ENCODE data around the gene DSCAML1. TPM values are rescaled to one million over a fixed set of nuclear protein-coding genes. Genes with fewer than 3 reads are reported as not detected.

Gene DSCAML1
- total RNA-seq, 1 donor from 2014 or later = not detected

GRCh38 chr11:117643606-117644300 lies 153.3 kb downstream of the DSCAML1 start:
- no peak for DNase-seq (ENCODE audit: extremely low read depth, low read depth, low spot score)

DNA sequence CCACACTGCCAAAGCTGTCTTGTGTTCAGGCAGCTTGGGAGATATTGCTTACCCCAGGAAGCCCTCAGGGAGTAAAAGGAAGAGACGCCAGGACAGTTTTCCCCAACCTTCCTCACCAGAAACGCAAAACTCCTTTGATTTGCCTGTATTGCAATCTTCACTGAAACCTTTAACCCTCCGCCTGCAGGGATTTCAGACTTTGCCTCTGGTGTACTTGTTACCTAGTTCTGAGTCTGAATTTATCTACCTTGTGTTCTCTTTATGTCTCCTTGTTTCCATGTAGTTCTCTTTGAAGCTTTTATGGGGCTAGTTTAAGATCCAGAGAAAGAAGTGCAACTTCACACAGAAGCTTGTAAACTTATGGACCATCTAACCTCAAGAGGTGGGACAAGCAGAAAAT lies 154.2 kb downstream of the DSCAML1 start:
- no peak for DNase-seq (ENCODE audit: extremely low read depth, low read depth, low spot score)

DNA sequence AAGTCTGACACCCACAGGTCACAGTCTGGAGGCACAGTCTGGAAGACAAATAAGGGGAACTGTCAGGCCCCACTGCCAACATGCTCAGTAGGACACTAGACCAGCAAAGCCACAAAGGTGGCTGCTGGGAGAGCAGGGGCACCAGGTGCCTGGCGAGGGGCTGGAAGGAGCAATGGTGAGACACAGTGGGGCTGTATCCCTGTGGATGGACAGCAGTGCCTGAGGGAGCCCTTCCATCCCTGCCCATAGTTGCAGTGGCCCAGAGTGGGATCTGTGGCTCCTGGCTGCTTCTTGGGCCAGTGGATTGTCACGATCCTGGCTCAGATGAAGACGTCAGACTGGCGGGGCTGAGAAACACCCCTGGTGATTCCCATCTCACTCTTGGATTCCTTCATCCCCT lies 154.6 kb downstream of the DSCAML1 start:
- DNase-seq (ENCODE audit: extremely low read depth, low read depth, low spot score) = no peak

DNA sequence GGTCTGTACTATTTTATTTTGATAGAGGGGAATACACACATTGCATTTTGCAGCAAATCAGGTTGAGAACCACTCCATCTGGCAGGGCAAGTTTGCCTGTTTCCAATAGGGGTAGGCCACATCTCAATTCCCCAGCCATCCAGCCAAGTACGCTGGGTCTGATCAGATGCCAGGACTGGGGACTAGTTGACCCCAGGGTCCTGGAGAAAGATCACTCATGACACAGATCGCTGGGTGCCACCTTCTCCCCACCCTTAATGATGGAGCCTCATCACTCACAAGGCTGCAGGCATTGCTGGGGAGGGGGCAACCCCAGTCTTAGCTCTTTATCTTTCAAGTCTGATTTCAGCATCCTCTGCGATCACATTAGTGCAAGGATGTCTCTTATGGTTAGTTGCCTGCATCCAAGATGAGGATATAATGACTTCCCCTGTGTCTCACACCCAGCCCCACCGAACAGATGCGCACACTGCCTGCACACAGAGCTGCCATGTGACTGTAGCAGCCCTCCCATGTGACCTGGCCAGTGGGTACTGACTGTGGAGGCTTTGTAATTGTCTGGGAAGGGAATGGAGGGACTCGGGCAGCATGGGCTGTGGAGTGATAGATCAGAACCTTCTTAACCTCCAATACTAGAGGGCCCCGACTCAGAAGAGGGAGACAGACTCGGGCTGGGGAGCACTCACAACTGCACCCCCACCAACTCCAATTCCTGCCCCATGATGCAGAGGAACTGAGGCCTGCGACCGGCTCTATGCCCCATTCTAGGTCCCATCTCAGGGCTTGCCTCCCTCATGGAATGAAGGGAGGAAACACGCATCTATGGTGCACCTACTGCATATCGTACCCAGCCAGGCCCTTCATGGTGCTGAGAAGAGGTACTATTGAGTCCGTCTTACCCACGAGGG lies 155.8 kb downstream of the DSCAML1 start:
- DNase-seq (ENCODE audit: extremely low read depth, low read depth, low spot score) = no peak

- DNase-seq (ENCODE audit: extremely low read depth, low read depth, low spot score) = no peak
These were observed 157.0 kb downstream of the DSCAML1 start for GRCh38 chr11:117640041-117640440.

- no peak for DNase-seq (ENCODE audit: extremely low read depth, low read depth, low spot score)
These were observed 157.4 kb downstream of the DSCAML1 start for GRCh38 chr11:117639601-117640000.

DNA sequence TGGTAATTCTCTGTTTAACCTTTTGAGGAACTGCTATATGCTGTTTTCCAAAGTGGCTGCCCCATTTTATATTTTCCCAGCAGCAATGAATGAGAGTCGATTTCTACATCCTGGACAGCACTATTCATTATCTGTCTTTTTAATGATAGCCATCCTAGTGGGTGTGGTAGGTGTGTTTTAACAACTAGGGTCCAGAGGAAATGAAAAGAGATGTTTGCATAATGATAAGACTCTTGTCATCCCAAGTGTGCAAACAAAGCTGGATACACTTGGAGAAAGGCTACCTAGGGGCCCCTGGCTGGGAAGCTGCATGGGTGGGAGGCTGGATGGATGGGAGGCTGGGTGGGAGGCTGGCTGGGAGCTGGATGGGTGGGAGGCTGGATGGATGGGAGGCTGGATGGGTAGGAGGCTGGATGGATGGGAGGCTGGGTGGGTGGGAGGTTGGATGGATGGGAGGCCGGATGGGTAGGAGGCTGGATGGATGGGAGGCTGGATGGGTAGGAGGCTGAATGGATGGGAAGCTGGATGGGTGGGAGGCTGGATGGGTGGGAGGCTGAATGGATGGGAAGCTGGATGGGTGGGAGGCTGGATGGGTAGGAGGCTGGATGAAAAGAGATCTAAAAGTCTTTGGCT lies 158.0 kb downstream of the DSCAML1 start:
- DNase-seq (ENCODE audit: extremely low read depth, low read depth, low spot score) = no peak

DNA sequence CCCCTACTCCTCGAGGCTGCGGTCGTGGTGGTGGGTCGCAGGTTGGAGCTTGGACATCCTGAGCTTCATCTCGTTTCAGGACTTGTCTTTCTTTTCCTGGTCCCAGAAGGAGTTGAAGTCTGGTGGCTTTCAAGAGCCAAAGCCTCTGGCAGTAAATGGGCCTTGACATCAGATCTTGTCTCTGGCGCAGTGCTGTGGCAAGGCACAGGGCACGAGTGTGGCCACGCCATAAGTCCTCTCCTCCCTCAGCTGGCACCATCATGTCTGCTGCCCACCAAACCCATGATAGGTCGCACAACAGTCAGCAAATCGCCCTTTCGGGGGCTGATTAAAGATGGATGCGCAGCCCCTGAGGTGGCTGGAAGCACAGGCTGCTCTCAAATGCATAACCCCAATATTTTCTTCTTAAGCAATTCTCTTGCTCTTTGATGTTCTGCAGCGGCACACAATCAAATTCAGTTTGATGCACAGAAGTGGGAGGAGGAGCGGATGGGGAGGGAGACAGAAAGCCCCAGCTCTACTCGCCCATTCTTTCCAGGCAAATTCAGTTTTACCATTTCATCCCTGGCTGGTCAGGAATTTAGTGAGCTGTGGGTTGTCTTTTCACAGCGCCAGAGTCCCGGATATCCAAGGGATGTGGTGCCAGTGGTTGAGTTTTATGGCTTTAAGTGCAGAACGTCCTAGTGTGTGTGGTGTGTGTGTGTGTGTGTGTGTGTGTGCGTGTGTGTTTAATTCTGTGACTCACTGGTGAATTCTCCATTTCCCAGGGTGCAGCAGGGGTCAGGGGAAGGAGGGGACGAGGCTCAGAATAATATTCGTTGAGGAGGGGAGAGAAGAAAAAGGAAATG lies 162.0 kb downstream of the DSCAML1 start:
- no peak for DNase-seq (ENCODE audit: extremely low read depth, low read depth, low spot score)

- DNase-seq (ENCODE audit: extremely low read depth, low read depth, low spot score) = no peak
These were observed 162.8 kb downstream of the DSCAML1 start for GRCh38 chr11:117633976-117634755.

- no peak for DNase-seq (ENCODE audit: extremely low read depth, low read depth, low spot score)
These were observed 163.7 kb downstream of the DSCAML1 start for GRCh38 chr11:117633186-117633754.

- DNase-seq (ENCODE audit: extremely low read depth, low read depth, low spot score) = no peak
These were observed 164.7 kb downstream of the DSCAML1 start for GRCh38 chr11:117632306-117632705.

DNA sequence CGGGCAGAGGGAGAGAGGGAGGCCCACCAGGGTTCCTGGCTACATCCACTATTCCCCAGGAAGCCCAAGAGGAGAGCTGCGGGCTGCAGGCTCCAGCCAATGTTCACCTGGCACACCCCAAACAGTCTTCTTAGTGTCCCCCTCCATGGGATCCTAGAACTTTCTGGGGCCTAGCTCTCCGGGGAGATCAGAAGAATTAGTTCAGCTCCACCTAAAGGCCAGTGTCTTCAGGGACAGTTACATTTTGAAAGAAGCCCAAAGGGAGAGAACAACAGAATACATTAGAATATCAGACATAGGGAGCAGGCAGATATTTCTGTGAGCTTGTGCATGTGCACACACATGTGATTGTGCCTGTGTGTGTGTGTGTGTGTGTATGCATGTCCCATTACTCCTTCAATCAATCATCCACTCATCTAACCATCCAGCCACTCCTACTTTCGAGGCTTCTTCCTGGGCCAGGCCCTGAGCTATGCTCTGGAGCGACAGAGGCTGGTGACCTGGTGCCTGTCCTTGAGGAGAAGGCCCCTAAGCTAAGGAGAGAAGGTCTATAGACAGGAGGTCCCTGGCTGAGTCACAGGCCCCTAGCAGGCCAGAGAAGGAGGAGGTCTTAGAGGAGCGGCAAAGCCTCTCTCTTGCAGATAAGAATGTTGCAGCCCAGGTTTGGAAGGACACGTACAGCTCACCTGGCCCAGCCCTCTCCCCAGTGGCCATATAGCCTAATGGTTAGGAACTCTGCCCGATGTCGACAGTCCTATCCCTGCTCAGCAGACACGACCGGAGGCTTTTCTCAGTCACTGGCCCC lies 165.5 kb downstream of the DSCAML1 start:
- no peak for DNase-seq (ENCODE audit: extremely low read depth, low read depth, low spot score)

GRCh38 chr11:117629891-117630538 lies 167.0 kb downstream of the DSCAML1 start:
- DNase-seq (ENCODE audit: extremely low read depth, low read depth, low spot score) = no peak

DNA sequence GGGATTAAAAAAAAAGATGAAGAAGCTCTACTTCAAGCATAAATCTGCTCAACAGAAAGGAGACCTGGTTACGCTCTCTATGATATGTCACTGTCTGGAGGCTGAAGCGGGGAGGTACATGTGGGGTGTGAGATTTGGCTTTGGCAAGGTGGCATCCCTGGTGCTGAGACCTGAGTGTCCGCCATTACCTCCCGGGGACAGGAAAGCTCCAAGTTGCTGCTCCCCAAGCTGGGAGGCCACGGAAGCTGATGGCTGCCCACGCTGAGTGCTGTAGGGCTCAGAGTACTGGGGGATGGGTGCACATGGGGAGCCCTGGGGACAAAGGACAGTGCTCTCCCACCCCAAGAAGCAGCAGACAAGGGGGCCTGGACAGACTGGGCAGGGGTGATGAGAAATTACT lies 167.9 kb downstream of the DSCAML1 start:
- no peak for DNase-seq (ENCODE audit: extremely low read depth, low read depth, low spot score)

DNA sequence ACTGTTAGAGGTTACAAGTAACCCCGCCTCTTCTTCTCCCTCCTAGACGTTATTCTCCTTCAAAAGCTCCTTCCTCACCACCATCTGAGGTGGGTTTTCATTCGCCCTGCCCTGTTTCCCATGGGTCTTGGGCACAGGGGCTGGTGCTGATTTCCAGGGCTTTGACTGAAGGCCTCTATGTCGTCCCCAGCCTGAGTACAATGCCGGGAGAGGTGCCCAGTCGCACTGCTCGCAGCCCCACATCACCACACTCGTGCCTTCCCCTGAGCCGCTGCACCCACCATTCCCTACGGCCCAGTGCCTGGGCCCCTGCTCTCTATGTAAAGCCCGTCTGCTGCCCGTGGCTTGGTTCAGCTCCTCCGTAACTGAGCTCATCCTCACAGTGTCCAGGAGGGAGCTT lies 169.8 kb downstream of the DSCAML1 start:
- DNase-seq (ENCODE audit: extremely low read depth, low read depth, low spot score) = no peak

GRCh38 chr11:117626576-117626975 lies 170.4 kb downstream of the DSCAML1 start:
- DNase-seq (ENCODE audit: extremely low read depth, low read depth, low spot score) = no peak

DNA sequence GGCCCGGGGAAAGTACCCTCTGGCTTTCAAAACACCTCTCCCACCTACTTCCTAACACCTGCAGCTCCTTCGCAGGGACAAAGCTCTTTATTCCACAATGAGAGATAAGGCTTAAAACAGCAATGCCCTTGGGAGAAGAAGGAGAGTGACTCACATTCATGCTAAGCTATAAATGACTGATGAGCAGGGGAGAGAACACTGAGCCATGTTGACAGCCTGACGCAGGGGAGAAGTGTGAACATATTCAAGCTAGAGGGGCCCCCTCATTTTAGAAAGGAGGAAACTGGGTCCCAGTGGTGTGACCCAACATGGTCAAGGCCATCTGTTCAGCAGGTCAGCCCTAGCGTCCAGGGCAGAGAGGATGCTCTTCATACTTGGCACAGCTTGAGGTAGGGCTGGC lies 171.8 kb downstream of the DSCAML1 start:
- DNase-seq (ENCODE audit: extremely low read depth, low read depth, low spot score) = no peak

- no peak for DNase-seq (ENCODE audit: extremely low read depth, low read depth, low spot score)
These were observed 173.2 kb downstream of the DSCAML1 start for GRCh38 chr11:117623831-117624271.

Measured in glomerular endothelial cell (primary cell).